Heart left ventricle (tissue), 16 donors: ENCODE data around the gene PRMT1. TPM values are rescaled to one million over a fixed set of nuclear protein-coding genes. Genes with fewer than 3 reads are reported as not detected.
A peak's percentile ranks its signal among the peaks of the same experiment; 100 is the strongest.

ENCODE experiments used
- ATAC-seq, 4 donors: fragments of 200-7000 bp; cut with Tn5 transposase; one replicate each; pipeline ENCODE4 v1.9.1; 2020 to 2022; ENCODE audit warnings: moderate library complexity in 4 of 4, mild to moderate bottlenecking in 3 of 4, moderate number of reproducible peaks in 1 of 4
- DNase-seq, 5 donors: peaks; one replicate each; pipeline ENCODE4 v3.0.0-alpha.2; 2020
- H3K27ac ChIP-seq, 12 donors: fragments of 200-600 bp; sonication (generic) in 4 of 12; one replicate each; pipeline versions ENCODE4 v1.5.0 to v1.8.0; 2016 to 2022; ENCODE audit warnings: mild to moderate bottlenecking in 2 of 12
- H3K27me3 ChIP-seq, 9 donors: fragments of 200-600 bp; sonication (generic) in 2 of 9; one replicate each; pipeline versions ENCODE4 v1.5.1 to v1.8.0; 2016 to 2022; ENCODE audit warnings: mild to moderate bottlenecking in 3 of 9
- H3K36me3 ChIP-seq, 9 donors: fragments of 200-600 bp; sonication (generic) in 2 of 9; one replicate each; pipeline versions ENCODE4 v1.5.0 to v1.8.0; 2018 to 2022; ENCODE audit warnings: mild to moderate bottlenecking in 2 of 9
- H3K4me1 ChIP-seq, 12 donors: fragments of 200-600 bp; sonication (generic) in 4 of 12; one replicate each; pipeline versions ENCODE4 v1.5.0 to v1.8.0; 2016 to 2022; ENCODE audit warnings: mild to moderate bottlenecking in 3 of 12
- H3K4me3 ChIP-seq, 12 donors: fragments of 200-600 bp; sonication (generic) in 4 of 12; one replicate each; pipeline versions ENCODE4 v1.5.0 to v1.8.0; 2017 to 2022; ENCODE audit warnings: mild to moderate bottlenecking in 9 of 12, moderate library complexity in 4 of 12
- H3K9me3 ChIP-seq, 12 donors: fragments of 200-600 bp; sonication (generic) in 4 of 12; one replicate each; pipeline versions ENCODE4 v1.5.0 to v1.8.0; 2016 to 2022; ENCODE audit warnings: mild to moderate bottlenecking in 1 of 12
- POLR2A ChIP-seq, 2 donors: fragments of 450-650 bp; IDR thresholded peaks; one replicate each; pipeline ENCODE4 v1.6.1; 2017; ENCODE audit warnings: antibody characterized with exemption in 2 of 2, mild to moderate bottlenecking in 2 of 2, moderate library complexity in 2 of 2
- WGBS, 4 donors: extraction: QIAGEN DNeasy Blood & Tissue Kit in 2 of 4; methylation state at CpG; one replicate each; pipeline versions ENCODE4 v1.1.5 to v1.1.7; 2013 to 2018; 5-methylcytosine and 5-hydroxymethylcytosine counted together
- intact Hi-C, 10 donors: fragments of 100-400 bp; cut with DNase I; formaldehyde crosslinking; loops; one replicate each; pipeline versions ENCODE4 v1.11.1 to v1.14.2; 2022
- polyA plus RNA-seq, 2 donors: library from polyadenylated mRNA; stranded (reverse); fragments of 200-250 nt; gene quantifications; one replicate each; pipeline ENCODE4 v1.2.3, GENCODE V29; 2013
- total RNA-seq, 9 donors: library from RNA; depleted of rRNA in 2 of 9; stranded (reverse); fragments of >200 nt in 2 of 9; fragmentation: NEBNext Ultra II Directional in 3 of 9; extraction: Animal tissue kit (Norgen Biotek cat#: 25700) in 3 of 9; gene quantifications; one replicate each; pipeline versions ENCODE4 v1.1.0 to v1.2.4, GENCODE V29; 2016 to 2023
- TF ChIP-seq, protein P1 (sequence below), 12 donors: fragments of 200-600 bp; sonication (generic) in 4 of 12; IDR thresholded peaks; one replicate each; pipeline versions ENCODE4 v1.5.0 to v1.8.0; 2018 to 2022; ENCODE audit warnings: antibody characterized with exemption in 12 of 12, mild to moderate bottlenecking in 5 of 12
- donor health status: ischemic (EF 13 %, LVEDD 7.1; RV severe dilation, severe dysfunction).
- donor health status: healthy with polysubstance abuse.
- donor health status: DM: no; HTN: yes; CAD: no.
- donor health status: DM: no; HTN: no; CAD: no.
- donor health status: ischemic (EF 25% LVEDD 6.9; RV normal size, moderate dysfunction).
- donor health status: ischemic (EF 25% LVEDD 5.7; RV mildly dilated, moderate dysfunction).
- donor health status: healthy.
- donor health status: DM: yes; HTN: yes; CAD: no.
- donor health status: ischemic (EF 35%, LVEDD 5.7; RV mildly dilated, moderate dysfunction).
- donor health status: nonischemic (EF 11% LVEDD 7.7; RV severe dilation, severe dysfunction).
- donor health status: DM: yes; HTN: yes; CAD: no.
- donor health status: PGD.
- donor health status: ischemic (EF 29% LVEDD 5.4; RV normal size, mild dysfunction).
- donor health status: nonischemic (EF 23%, LVEDD 6.1; RV moderate dilation, normal function).

Gene PRMT1
- total and polyA plus RNA-seq, 11 donors, result 106 to 283 (median 124) TPM

DNA sequence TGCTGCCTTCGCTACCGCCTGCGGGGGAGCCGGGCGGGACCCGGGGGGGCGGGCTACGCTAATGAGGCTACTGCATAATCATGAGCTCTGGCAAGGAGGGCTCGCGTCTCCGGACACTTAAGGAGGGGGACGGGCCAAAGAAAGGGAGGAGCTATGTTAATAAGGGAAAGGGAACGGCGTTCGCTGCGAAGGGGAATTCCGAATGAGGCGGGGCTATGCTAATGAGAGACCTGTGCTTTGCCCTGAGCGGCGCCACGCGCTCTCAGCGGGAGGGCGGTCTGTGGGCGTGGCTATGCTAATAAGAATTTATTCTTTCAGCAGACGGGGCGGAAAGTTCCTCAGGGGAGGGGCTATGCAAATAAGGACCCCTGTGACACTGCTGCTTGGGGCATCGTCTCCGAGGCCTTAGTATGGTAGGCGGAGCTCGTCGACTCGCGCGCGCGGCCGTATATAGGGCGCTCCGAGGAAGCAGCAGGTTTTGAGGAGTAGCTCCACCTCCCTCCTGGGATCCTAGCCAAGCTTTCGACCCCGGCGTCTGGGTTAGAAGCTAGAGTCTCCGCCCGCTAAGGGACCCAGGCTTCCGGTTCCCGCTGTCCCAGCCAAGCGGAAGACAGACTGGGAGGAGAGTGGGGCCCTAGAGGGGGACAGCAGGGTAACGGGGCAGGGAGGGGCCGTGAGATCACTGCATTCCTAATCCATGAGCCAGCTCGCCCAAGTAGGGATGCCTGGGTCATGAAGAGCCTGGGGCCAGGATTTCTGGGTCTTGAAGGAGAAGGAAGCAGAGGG is 36.8 kb upstream of the PRMT1 start, which contains the start of gene RRAS:
RRAS (minus strand) TSS at position 31 of the 786 bp plus-strand sequence. CDS start 45 bp downstream, outside the sequence.
- Histone ChIP-seq H3K9me3 (no peaks in the 10 kb centered on the region), H3K27ac (peak within 1 kb of the TSS; percentile 98 to 100 (median 100)), H3K27me3 (no peaks in the 10 kb centered on the region), H3K4me3 (peak within 1 kb of the TSS; percentile 77 to 100 (median 92)), H3K36me3 (peaks cover 0 to 17% (median 9%) of the 10 kb centered on the region in 9 donors), H3K4me1 (peaks cover 3 to 77% (median 53%) of the 10 kb centered on the region in 12 donors)
- peak; percentile 99 to 100 (median 100) for DNase-seq
- ATAC-seq, result peak; percentile 75 to 81 (median 78)
- 0 to 1% (median 1%) methylated on average over 47 to 51 of the region's 51 CpGs for WGBS, 4 donors
- intact Hi-C loops, result loop anchor here in 4 of 10 donors (1.0 to 10.0 kb wide), 8 partner anchors 36 to 1016 kb away; partner anchors contain the start of genes ALDH16A1 (in 1 of the 4), PIH1D1 (in 1 of the 4), PRMT1 (in 1 of the 4) and PRR12 (in 1 of the 4)
- TF ChIP-seq POLR2A (IDR thresholded peaks at IDR 0.05), result peak; percentile 43 to 83
- TF ChIP-seq, protein P1, sequence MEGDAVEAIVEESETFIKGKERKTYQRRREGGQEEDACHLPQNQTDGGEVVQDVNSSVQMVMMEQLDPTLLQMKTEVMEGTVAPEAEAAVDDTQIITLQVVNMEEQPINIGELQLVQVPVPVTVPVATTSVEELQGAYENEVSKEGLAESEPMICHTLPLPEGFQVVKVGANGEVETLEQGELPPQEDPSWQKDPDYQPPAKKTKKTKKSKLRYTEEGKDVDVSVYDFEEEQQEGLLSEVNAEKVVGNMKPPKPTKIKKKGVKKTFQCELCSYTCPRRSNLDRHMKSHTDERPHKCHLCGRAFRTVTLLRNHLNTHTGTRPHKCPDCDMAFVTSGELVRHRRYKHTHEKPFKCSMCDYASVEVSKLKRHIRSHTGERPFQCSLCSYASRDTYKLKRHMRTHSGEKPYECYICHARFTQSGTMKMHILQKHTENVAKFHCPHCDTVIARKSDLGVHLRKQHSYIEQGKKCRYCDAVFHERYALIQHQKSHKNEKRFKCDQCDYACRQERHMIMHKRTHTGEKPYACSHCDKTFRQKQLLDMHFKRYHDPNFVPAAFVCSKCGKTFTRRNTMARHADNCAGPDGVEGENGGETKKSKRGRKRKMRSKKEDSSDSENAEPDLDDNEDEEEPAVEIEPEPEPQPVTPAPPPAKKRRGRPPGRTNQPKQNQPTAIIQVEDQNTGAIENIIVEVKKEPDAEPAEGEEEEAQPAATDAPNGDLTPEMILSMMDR (IDR thresholded peaks at IDR 0.05), result no peak

DNA sequence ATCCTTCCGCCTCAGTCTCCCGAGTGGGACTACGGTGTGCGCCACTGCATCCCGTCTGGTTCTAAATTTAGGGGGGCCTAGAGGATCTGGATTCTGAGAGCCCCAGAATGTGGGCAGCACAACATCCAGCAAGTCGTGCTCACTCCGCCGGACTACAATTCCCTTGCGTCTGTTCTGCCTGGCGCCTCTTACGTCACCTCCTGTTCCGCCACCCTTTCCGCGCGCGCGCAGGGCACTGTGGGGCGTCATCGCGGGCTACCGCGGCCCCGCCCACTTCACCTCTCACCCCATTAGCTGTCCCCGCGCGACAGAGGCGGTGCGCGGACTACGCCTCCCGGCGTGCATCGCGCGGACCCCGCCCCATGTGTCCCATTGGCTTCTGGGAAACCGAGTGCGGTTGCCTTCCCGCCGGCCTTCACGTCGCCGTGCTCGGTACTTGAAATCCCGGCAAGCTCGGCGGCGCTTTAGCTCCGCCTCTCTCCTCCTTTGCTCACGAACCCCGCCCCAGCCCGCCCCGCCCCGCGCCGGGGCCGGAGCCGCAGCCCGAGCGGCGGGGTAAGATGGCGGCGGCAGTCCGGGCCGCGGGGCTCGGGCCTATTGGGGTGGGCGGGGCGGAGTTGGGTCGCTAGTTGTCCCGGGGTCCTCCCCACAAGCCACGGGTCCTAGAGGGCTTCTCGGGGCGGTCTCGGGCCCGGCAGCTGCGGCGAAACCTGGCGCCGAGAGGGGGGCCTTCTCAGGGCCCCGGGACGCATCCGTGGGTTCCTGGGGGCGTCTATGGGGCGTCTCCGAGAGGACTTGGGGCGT is 35.2 kb upstream of the PRMT1 start, which contains the start of gene SCAF1:
SCAF1 (plus strand) TSS at position 522 of the 804 bp plus-strand sequence. CDS start 2,818 bp downstream, outside the sequence.
- WGBS, 4 donors, result 0 to 1% (median 0%) methylated on average over 24 to 87 of the region's 87 CpGs

DNA sequence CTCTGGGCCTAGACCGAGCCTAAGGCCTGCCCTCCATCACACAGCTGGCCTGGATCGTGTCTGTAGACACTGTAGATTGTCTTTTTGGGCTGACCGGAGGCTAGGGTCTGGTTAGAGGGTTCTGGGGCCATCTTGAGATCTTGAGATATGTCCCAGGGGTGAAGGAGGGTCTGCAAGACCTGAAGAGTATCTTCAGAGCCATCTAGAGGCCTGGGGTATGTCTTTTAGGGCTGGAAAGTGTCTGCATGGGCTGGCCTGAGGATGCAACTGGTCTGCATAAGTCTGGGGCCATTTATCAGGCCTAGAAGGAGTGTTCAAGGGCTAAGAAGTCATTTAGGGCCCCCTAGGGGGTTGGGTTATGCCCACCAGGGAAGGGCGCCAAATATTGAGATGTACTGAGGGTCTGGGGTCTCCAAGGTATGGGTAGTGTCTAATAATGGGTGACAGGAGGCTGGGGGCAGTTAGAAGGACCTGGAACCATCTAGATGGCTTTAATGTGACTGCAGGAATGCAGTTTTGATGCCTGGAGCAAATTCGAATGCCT is 34.5 kb upstream of the PRMT1 start:
- Histone ChIP-seq H3K4me1 (peaks cover 3 to 60% (median 40%) of the 10 kb centered on the region in 12 donors), H3K27ac (peak overlapping the region; percentile 73 to 100 (median 99)), H3K4me3 (peak overlapping the region; percentile 76 to 100 (median 93)), H3K36me3 (peaks cover 0 to 33% (median 20%) of the 10 kb centered on the region in 9 donors), H3K9me3 (no peaks in the 10 kb centered on the region), H3K27me3 (no peaks in the 10 kb centered on the region)
- no peak for ATAC-seq
- DNase-seq, result no peak
- WGBS, 4 donors, result 8 to 14% (median 11%) methylated on average over 4 to 5 of the region's 5 CpGs
- intact Hi-C loops, result loop anchor here in 2 of 10 donors (1.0 to 10.0 kb wide), 3 partner anchors 22 to 1018 kb away; partner anchors contain the start of genes ALDH16A1 (in 1 of the 2) and PIH1D1 (in 1 of the 2)
- no peak for TF ChIP-seq POLR2A (IDR thresholded peaks at IDR 0.05)
- TF ChIP-seq, protein P1 (IDR thresholded peaks at IDR 0.05), result no peak

More for the DNA sequence above, 35.2 kb upstream of the PRMT1 start, which contains the start of gene SCAF1:
- intact Hi-C loops, result loop anchor here in 3 of 10 donors (1.0 to 10.0 kb wide), 5 partner anchors 22 to 1017 kb away; partner anchors contain the start of genes ALDH16A1 (in 1 of the 3), PIH1D1 (in 1 of the 3), PRMT1 (in 1 of the 3) and PRR12 (in 1 of the 3)
- Histone ChIP-seq H3K4me1 (peaks cover 3 to 65% (median 44%) of the 10 kb centered on the region in 12 donors), H3K9me3 (no peaks in the 10 kb centered on the region), H3K27me3 (no peaks in the 10 kb centered on the region), H3K4me3 (peak within 1 kb of the TSS; percentile 76 to 100 (median 93)), H3K27ac (peak within 1 kb of the TSS; percentile 98 to 100 (median 100)), H3K36me3 (peaks cover 0 to 26% (median 13%) of the 10 kb centered on the region in 9 donors)
- ATAC-seq (peak; percentile 72 to 83 (median 79)), DNase-seq (peak; percentile 99 to 100 (median 99))
- TF ChIP-seq, protein P1 (IDR thresholded peaks at IDR 0.05), result no peak
- TF ChIP-seq POLR2A (IDR thresholded peaks at IDR 0.05), result peak; percentile 79 to 93
